SK-N-SH (cell line): ENCODE data around the gene STK40. TPM values are rescaled to one million over a fixed set of nuclear protein-coding genes. Genes with fewer than 3 reads are reported as not detected.

Source experiments
- CTCF ChIA-PET: fragments of 300-600, 350-600 bp; formaldehyde crosslinking; extraction: SDS; loops from one replicate; lab custom pipeline; 2021; lab: Yijun Ruan, JAX
- POLR2A ChIA-PET: fragments of 350-600 bp; sonication (Branson Sonifier 250); formaldehyde crosslinking; extraction: SDS; loops from one replicate; lab custom pipeline; 2020; ENCODE audit warnings: antibody characterized with exemption, inconsistent platforms; lab: Yijun Ruan, JAX
- DNase-seq: peaks from one replicate; pipeline ENCODE4 v3.0.0; 2012
- H2AFZ ChIP-seq: fragments of 200-600 bp; sonication (generic); 2 replicates; pipeline ENCODE4 v1.8.1; 2016; ENCODE audit warnings: antibody characterized with exemption, mild to moderate bottlenecking, low read depth
- H3F3A ChIP-seq: fragments of 200-600 bp; sonication (generic); replicated peaks from 2 replicates; pipeline ENCODE3; 2016; ENCODE audit warnings: antibody characterized with exemption, mild to moderate bottlenecking; ENCODE audit not compliant: insufficient read depth
- H3K27ac ChIP-seq, 2 experiments: fragments of 200-500 bp in 1 of 2; fragments of 200-600 bp in 1 of 2; sonication (Bioruptor generic) in 1 of 2; sonication (generic), shearing (Covaris generic) in 1 of 2; 2 replicates each; pipeline versions ENCODE4 v1.5.1 to v1.6.1; 2014 to 2016; ENCODE audit warnings: low read depth in 2 of 2, inconsistent platforms in 1 of 2, low read length in 1 of 2, mild to moderate bottlenecking in 1 of 2, mixed read lengths in 1 of 2
- H3K27me3 ChIP-seq: fragments of 200-600 bp; sonication (generic), shearing (Covaris generic); 2 replicates; pipeline ENCODE4 v1.6.1; 2016; ENCODE audit warnings: mixed run types; ENCODE audit not compliant: insufficient read depth
- H3K36me3 ChIP-seq, 2 experiments: fragments of 200-500 bp in 1 of 2; fragments of 200-600 bp in 1 of 2; sonication (Bioruptor generic) in 1 of 2; sonication (generic) in 1 of 2; replicated peaks in 1 of 2; 2 replicates each; pipeline versions ENCODE3 to v1.5.1; 2014 to 2016; ENCODE audit warnings: low read length in 1 of 2, mild to moderate bottlenecking in 1 of 2; ENCODE audit not compliant: insufficient read depth in 2 of 2, control insufficient read depth in 1 of 2
- H3K4me1 ChIP-seq, 2 experiments: fragments of 200-500 bp in 1 of 2; fragments of 200-600 bp in 1 of 2; sonication (Bioruptor generic) in 1 of 2; sonication (generic), shearing (Covaris generic) in 1 of 2; 2 replicates each; pipeline versions ENCODE4 v1.5.1 to v1.6.1; 2014 to 2016; ENCODE audit warnings: low read depth in 1 of 2, low read length in 1 of 2, mixed run types in 1 of 2; ENCODE audit not compliant: insufficient read depth in 2 of 2, control insufficient read depth in 1 of 2
- H3K4me2 ChIP-seq: fragments of 200-600 bp; sonication (generic), shearing (Covaris generic); 2 replicates; pipeline ENCODE4 v1.6.1; 2017; ENCODE audit warnings: mixed run types
- H3K4me3 ChIP-seq, 2 experiments: fragments of 200-500 bp in 1 of 2; fragments of 200-600 bp in 1 of 2; sonication (Bioruptor generic) in 1 of 2; sonication (generic), shearing (Covaris generic) in 1 of 2; 2 replicates each; pipeline versions ENCODE4 v1.5.1 to v1.8.1; 2014 to 2016; ENCODE audit warnings: low read depth in 2 of 2, inconsistent platforms in 1 of 2, low read length in 1 of 2, mild to moderate bottlenecking in 1 of 2, mixed read lengths in 1 of 2, moderate library complexity in 1 of 2
- H3K79me2 ChIP-seq: fragments of 200-600 bp; sonication (generic); 2 replicates; pipeline ENCODE4 v1.8.1; 2017; ENCODE audit warnings: mild to moderate bottlenecking; ENCODE audit not compliant: insufficient read depth
- H3K9ac ChIP-seq: fragments of 200-600 bp; sonication (generic); 2 replicates; pipeline ENCODE4 v1.6.1; 2017; ENCODE audit warnings: mixed run types
- H3K9me2 ChIP-seq: fragments of 200-600 bp; sonication (generic); 2 replicates; pipeline ENCODE4 v1.6.1; 2017; ENCODE audit warnings: mixed run types
- H3K9me3 ChIP-seq: fragments of 200-600 bp; sonication (generic); 2 replicates; pipeline ENCODE4 v1.6.1; 2017; ENCODE audit warnings: mixed run types, mild to moderate bottlenecking, moderate library complexity
- H4K20me1 ChIP-seq: fragments of 200-600 bp; sonication (generic); 2 replicates; pipeline ENCODE4 v1.6.1; 2017; ENCODE audit warnings: mild to moderate bottlenecking, mixed run types; ENCODE audit not compliant: insufficient read depth
- ELF1 ChIP-seq: IDR thresholded peaks from 2 replicates; pipeline ENCODE4 v1.4.0; 2012
- EP300 ChIP-seq, 2 experiments: IDR thresholded peaks; 2 replicates each; pipeline versions ENCODE4 v1.4.0 to v1.6.1; 2012; ENCODE audit warnings: borderline replicate concordance in 1 of 2, low read depth in 1 of 2, low read length in 1 of 2
- EZH2phosphoT487 ChIP-seq: fragments of 200-600 bp; sonication (generic); IDR thresholded peaks from 2 replicates; pipeline ENCODE4 v1.6.1; 2017; ENCODE audit warnings: low read depth, mixed run types, mild to moderate bottlenecking, antibody characterized with exemption, moderate library complexity, borderline replicate concordance
- FOSL2 ChIP-seq: IDR thresholded peaks from 2 replicates; pipeline ENCODE4 v1.4.0; 2012; ENCODE audit warnings: low read depth, mild to moderate bottlenecking, moderate library complexity, borderline replicate concordance
- GATA2 ChIP-seq: sonication (generic); formaldehyde crosslinking; IDR thresholded peaks from 2 replicates; pipeline ENCODE4 v1.5.0; 2020; ENCODE audit warnings: mild to moderate bottlenecking, missing genetic modification reagents
- JUND ChIP-seq: IDR thresholded peaks from 2 replicates; pipeline ENCODE4 v1.4.0; 2012
- NFIC ChIP-seq: IDR thresholded peaks from 2 replicates; pipeline ENCODE4 v1.4.0; 2012; ENCODE audit warnings: borderline replicate concordance
- POLR2AphosphoS5 ChIP-seq: IDR thresholded peaks from 2 replicates; pipeline ENCODE4 v1.6.1; 2012; ENCODE audit warnings: low read depth, low read length
- RXRA ChIP-seq: IDR thresholded peaks from 2 replicates; pipeline ENCODE4 v1.4.0; 2012; ENCODE audit warnings: low read depth, mild to moderate bottlenecking, borderline replicate concordance
- TCF12 ChIP-seq: IDR thresholded peaks from 2 replicates; pipeline ENCODE4 v1.4.0; 2012
- TEAD4 ChIP-seq: IDR thresholded peaks from 2 replicates; pipeline ENCODE4 v1.4.0; 2012; ENCODE audit warnings: mild to moderate bottlenecking, borderline replicate concordance; ENCODE audit not compliant: insufficient read depth
- YY1 ChIP-seq: IDR thresholded peaks from 2 replicates; pipeline ENCODE4 v1.4.0; 2012; ENCODE audit warnings: low read depth, mild to moderate bottlenecking
- WGBS: methylation state at CpG from one replicate; pipeline ENCODE4 v1.1.6; 2017; ENCODE audit warnings: low lambda C conversion rate; 5-methylcytosine and 5-hydroxymethylcytosine counted together
- polyA plus RNA-seq, 3 experiments: library from polyadenylated mRNA; depleted of rRNA; stranded (reverse); fragments of >200 nt; gene quantifications; 2 replicates each; pipeline ENCODE4 v1.2.3, GENCODE V29; 2012
- TF ChIP-seq, protein P1 (sequence below): IDR thresholded peaks from 2 replicates; pipeline ENCODE4 v1.4.0; 2012; ENCODE audit warnings: low read depth
- TF ChIP-seq, protein P2 (sequence below): IDR thresholded peaks from 2 replicates; pipeline ENCODE4 v1.4.0; 2012; ENCODE audit warnings: low read depth, borderline replicate concordance
- TF ChIP-seq, protein P3 (sequence below): IDR thresholded peaks from 2 replicates; pipeline ENCODE4; 2012
- TF ChIP-seq, protein P4 (sequence below): fragments of 200-600 bp; sonication (generic); IDR thresholded peaks from 2 replicates; pipeline ENCODE4 v1.6.1; 2017; ENCODE audit warnings: antibody characterized with exemption, mild to moderate bottlenecking, moderate library complexity

STK40 gene
- polyA plus RNA-seq, 1 of the 3 experiments (the other 2 are of a cell fraction): 43.3 TPM

DNA sequence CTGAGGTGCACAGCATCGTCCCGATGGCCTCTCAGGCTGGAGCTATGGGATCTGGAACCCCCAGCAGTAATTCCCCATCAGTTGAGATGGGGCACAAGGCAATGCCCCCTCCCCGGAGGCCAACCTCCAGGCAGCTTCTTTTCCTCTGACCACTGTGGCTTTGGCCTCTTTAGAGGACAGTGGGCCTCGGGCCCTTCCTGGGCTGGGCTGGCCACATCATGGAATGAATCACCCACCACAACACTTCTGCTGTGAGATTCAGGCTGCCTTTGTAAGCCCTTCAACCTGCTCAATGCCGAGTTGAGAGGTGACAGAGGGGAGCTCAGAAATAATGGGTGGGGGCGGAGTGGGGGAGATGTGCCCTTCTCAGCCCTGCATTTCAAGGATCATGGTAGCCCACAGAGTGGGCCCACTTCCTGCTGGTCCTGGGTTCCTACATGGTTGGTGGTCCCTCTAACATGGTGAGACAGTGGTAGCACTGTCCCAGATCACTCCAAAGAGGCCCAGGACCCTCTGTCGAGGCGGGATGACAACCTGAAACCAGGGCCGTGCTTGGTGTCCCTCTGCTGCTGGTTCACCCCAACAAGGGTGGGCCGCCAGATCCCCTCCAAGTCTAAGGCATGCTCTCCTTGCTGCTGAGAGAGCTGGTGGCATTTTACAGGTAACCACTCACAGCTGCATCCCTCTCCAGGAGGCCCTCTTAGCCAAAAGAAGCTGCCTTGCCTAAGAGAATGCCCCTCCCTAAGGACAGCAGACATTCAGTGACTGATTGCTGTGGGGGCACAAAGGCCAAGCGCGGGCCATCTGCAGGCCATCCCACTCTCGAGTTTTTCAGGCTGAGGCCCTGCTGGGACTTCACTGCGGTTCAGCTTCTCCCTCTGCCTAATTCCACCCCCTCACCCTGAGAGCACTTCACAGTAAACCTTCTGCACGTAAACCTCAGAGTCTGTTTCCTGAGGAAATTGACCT, 32.5 kb downstream of the STK40 start:
- H3K4me1 ChIP-seq: peaks cover 32 to 50% of the 10 kb centered on the region in 2 experiments
- peak overlapping the region; percentile 80 for H3K4me2 ChIP-seq
- TF ChIP-seq POLR2AphosphoS5 (no peak), ELF1 (no peak), RXRA (no peak), EZH2phosphoT487 (no peak), FOSL2 (peak; percentile 61; the same call in 1 of the 2 replicates), JUND (peak; percentile 43; the same call in 1 of the 2 replicates)
- TF ChIP-seq, protein P1, sequence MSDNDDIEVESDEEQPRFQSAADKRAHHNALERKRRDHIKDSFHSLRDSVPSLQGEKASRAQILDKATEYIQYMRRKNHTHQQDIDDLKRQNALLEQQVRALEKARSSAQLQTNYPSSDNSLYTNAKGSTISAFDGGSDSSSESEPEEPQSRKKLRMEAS: 0 out of 2 replicates have a peak, but pooled peaks have one; percentile 7
- peaks cover 15% of the 10 kb centered on the region for H3K79me2 ChIP-seq
- H3K9me2 ChIP-seq: no peaks in the 10 kb centered on the region
- peaks cover 29 to 47% of the 10 kb centered on the region in 2 experiments for H3K36me3 ChIP-seq
- H3K4me3 ChIP-seq: no peak overlapping the region; a peak in 1 of 4 replicates
- no peaks in the 10 kb centered on the region for H3K9me3 ChIP-seq
- H4K20me1 ChIP-seq: no peaks in the 10 kb centered on the region
- ChIA-PET POLR2A (interaction anchor here (2.0 kb wide), 2 partner anchors 7 to 13 kb away, joined by 4 to 10 read pairs; no protein-coding TSS in a partner anchor), CTCF (interaction anchor here (0.5 to 7.4 kb wide), 8 partner anchors 8 to 495 kb away, joined by 3 to 86 read pairs (median 5); partner anchors contain the start of gene TRAPPC3)
- H3K27me3 ChIP-seq: no peaks in the 10 kb centered on the region
- peak overlapping the region; percentile 86; the same call in 1 of the 2 replicates for H3K9ac ChIP-seq
- H3F3A ChIP-seq: peaks cover 48% of the 10 kb centered on the region
- WGBS: 70% methylated on average over 8 of the region's 15 CpGs
- no peak overlapping the region for H2AFZ ChIP-seq
- no peak for DNase-seq
- peak overlapping the region; percentile 96 to 100 for H3K27ac ChIP-seq

DNA sequence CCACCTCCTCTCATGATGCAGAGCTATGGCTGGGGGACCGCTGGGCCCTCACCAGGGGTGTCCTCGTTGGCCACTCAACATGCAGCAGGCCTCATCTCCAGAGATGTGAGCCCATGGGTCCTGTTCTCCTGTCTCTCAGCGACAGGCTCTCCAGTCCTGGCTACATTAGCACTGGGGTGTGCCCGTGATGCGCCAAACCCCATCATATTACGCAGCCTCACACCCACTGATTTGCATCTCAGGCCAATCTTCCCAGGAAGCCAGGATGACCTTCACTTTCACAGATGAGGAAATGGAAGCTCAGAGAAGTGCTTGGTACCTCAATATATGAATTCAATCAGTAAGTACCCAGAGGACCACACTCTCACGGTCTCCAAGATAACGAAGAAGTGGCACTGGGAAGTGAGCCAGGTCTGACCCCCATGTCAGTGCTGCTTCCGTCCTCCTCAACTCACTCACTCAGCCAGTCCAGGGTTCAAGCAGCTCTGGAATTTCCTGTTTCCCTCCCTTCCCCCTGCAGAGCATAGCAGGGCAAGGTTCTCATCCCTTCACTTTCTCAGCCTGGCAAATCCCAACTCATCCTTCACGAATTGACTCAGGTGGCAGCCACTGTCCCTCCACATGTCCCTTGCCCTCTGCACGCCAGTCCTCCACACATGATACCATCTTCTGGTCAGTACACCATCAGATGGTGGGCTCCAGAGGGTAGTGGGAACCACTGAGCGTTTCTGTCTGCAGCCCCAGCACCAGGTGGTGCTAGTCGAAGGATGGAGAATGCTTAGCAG, 33.4 kb downstream of the STK40 start:
- ChIA-PET CTCF (interaction anchor here (0.5 to 7.4 kb wide), 7 partner anchors 9 to 495 kb away, joined by 3 to 86 read pairs (median 5); no protein-coding TSS in a partner anchor), POLR2A (interaction anchor here (0.8 to 2.0 kb wide), 4 partner anchors 8 to 34 kb away, joined by 3 to 10 read pairs (median 4); no protein-coding TSS in a partner anchor)
- Histone ChIP-seq H3K4me3 (peak overlapping the region in 1 of 2 experiments; percentile 22; a peak in 1 of 4 replicates), H4K20me1 (no peaks in the 10 kb centered on the region), H3K9ac (peak overlapping the region; percentile 86), H3F3A (peaks cover 47% of the 10 kb centered on the region), H3K9me3 (no peaks in the 10 kb centered on the region), H3K79me2 (peaks cover 15% of the 10 kb centered on the region), H2AFZ (no peak overlapping the region), H3K4me2 (peak overlapping the region; percentile 80), H3K27me3 (no peaks in the 10 kb centered on the region), H3K4me1 (peaks cover 32 to 50% of the 10 kb centered on the region in 2 experiments), H3K36me3 (peaks cover 34 to 45% of the 10 kb centered on the region in 2 experiments), H3K27ac (peak overlapping the region; percentile 96 to 100), H3K9me2 (no peaks in the 10 kb centered on the region)
- DNase-seq: no peak
- 51% methylated on average over 9 of the region's 13 CpGs for WGBS
- TF ChIP-seq, protein P1: peak; percentile 25
- TF ChIP-seq RXRA: peak; percentile 92
- TF ChIP-seq, protein P2, sequence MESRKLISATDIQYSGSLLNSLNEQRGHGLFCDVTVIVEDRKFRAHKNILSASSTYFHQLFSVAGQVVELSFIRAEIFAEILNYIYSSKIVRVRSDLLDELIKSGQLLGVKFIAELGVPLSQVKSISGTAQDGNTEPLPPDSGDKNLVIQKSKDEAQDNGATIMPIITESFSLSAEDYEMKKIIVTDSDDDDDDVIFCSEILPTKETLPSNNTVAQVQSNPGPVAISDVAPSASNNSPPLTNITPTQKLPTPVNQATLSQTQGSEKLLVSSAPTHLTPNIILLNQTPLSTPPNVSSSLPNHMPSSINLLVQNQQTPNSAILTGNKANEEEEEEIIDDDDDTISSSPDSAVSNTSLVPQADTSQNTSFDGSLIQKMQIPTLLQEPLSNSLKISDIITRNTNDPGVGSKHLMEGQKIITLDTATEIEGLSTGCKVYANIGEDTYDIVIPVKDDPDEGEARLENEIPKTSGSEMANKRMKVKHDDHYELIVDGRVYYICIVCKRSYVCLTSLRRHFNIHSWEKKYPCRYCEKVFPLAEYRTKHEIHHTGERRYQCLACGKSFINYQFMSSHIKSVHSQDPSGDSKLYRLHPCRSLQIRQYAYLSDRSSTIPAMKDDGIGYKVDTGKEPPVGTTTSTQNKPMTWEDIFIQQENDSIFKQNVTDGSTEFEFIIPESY: 0 out of 2 replicates have a peak, but pooled peaks have one; percentile 24
- TF ChIP-seq TEAD4: peak; percentile 77
- TF ChIP-seq ELF1: no peak
- no peak for TF ChIP-seq GATA2 (CRISPR knock-in tag)
- peak in 1 of 2 experiments; percentile 83; a peak in 1 of 4 replicates for TF ChIP-seq EP300 (IDR thresholded peaks at IDR 0.05; ENCODE audit: borderline replicate concordance in 1 of 2, low read depth in 1 of 2, low read length in 1 of 2)
- peak; percentile 21; the same call in 1 of the 2 replicates for TF ChIP-seq FOSL2
- TF ChIP-seq TCF12: peak; percentile 77
- TF ChIP-seq, protein P3, sequence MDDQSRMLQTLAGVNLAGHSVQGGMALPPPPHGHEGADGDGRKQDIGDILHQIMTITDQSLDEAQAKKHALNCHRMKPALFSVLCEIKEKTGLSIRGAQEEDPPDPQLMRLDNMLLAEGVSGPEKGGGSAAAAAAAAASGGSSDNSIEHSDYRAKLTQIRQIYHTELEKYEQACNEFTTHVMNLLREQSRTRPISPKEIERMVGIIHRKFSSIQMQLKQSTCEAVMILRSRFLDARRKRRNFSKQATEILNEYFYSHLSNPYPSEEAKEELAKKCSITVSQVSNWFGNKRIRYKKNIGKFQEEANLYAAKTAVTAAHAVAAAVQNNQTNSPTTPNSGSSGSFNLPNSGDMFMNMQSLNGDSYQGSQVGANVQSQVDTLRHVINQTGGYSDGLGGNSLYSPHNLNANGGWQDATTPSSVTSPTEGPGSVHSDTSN: peak; percentile 60; the same call in 1 of the 2 replicates
- TF ChIP-seq POLR2AphosphoS5: no peak
- TF ChIP-seq, protein P4, sequence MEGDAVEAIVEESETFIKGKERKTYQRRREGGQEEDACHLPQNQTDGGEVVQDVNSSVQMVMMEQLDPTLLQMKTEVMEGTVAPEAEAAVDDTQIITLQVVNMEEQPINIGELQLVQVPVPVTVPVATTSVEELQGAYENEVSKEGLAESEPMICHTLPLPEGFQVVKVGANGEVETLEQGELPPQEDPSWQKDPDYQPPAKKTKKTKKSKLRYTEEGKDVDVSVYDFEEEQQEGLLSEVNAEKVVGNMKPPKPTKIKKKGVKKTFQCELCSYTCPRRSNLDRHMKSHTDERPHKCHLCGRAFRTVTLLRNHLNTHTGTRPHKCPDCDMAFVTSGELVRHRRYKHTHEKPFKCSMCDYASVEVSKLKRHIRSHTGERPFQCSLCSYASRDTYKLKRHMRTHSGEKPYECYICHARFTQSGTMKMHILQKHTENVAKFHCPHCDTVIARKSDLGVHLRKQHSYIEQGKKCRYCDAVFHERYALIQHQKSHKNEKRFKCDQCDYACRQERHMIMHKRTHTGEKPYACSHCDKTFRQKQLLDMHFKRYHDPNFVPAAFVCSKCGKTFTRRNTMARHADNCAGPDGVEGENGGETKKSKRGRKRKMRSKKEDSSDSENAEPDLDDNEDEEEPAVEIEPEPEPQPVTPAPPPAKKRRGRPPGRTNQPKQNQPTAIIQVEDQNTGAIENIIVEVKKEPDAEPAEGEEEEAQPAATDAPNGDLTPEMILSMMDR: peak; percentile 38
- no peak for TF ChIP-seq YY1
- peak; percentile 86 for TF ChIP-seq NFIC
